Activated T-cell treated with anti-CD3 and anti-CD28 coated beads for 4 hours (primary cell): ENCODE results near the gene ZNF804A.

Experiments used
- DNase-seq: peaks from one replicate; pipeline ENCODE4 v3.0.0-alpha.2; 2020

The ZNF804A gene

DNA sequence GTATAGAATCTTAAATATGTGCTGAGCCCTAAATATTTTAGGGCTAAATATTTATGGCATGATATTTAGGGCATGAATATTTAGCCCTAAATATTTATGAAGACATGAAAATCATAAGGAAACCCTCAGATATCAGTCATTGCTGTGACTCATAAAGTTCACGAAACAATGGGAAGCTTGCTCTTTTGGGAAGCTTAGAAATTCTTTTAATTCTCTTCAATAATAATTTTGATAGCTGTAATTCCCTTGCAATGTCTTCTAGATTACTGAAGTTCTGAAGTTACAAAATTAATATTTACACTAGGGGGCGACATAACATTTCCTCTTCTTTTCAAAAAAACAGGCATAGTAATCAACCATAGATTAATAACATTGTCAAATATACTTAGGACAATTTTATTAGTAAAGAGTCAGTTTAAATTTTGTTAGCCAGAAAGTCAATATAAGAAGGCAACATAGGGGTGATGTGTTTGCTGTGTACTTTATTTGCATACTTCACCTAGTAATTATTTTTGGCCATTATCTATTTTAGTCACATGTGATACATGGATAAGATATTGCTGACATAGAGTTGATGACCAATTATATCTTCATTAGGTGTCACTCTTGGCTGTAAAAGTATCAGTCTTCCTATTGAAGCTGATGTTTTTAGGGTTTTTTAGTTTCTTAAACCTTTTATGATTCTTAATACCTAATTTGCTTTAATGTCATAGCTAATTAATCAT is 13.2 kb downstream of the ZNF804A start:
- no peak for DNase-seq

DNA sequence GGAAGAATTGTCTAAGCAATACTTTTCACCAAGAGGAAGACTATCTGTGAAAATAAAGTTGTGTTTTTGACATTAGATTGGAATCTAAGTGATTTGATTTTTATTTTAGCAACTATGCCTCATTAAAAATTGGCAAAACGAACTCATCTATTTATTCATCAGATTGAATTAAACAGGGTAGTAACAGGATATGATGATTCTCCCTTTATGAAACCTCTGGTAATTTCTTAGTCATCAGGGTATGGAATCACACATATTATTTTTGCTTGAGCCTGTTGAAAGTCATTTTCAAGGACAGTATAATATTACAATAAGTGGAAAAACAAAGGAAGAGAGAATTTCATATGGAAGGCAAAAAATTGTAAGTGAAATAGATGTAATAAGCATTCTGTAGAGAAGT is 22.0 kb downstream of the ZNF804A start:
- no peak for DNase-seq

DNA sequence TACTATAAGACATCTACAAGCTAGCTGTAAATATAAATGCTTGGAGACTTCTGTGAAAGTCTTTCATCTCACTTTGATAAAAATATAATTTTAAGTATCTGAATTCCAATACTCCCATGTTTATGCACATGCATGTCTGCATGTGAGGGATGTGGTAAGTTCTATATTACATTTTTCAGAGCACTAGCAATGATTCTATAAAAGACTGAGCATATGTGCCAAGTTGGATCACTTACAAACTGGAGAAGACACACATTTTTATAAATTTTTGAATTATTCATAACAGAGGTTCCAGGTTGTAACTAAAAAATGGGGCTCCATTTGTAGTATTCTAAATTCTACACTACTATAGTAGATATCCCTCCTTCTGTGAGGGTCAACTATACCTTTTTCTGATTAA is 26.0 kb downstream of the ZNF804A start:
- no peak for DNase-seq

DNA sequence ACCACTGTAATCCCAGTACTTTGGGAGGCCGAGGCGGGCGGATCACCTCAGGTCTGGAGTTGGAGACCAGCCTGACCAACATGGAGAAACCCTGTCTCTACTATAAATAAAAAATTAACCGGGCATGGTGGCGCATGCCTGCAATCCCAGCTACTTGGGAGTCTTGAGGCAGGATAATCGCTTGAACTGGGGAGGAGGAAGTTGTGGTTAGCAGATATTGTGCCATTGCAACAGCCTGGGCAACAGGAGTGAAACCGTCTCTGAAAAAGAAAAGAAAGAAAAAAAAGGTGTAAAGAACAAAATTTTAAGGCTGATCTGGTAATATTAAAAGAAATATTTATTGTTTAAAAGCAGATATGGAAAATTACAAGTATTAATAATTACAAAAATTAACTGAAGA is 29.7 kb downstream of the ZNF804A start:
- DNase-seq = no peak

DNA sequence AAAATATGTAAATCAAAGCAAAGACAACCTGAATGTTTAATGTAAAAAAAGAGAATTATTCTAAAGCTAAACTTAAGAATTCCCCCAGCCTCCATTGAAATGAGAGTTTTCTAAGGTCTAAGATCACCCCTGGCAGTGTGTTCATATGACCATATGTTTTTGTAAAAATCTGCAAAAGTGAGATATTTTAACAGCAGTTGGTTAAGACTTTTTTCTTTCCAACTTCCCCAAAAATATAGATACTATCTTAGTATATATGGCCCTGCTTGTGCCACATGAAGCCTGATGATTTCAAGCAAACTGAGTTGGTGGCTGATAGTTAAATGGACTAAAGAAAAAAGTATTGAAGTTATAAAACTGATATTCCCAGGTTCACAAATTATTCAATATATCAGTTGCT is 35.4 kb downstream of the ZNF804A start:
- DNase-seq = no peak

DNA sequence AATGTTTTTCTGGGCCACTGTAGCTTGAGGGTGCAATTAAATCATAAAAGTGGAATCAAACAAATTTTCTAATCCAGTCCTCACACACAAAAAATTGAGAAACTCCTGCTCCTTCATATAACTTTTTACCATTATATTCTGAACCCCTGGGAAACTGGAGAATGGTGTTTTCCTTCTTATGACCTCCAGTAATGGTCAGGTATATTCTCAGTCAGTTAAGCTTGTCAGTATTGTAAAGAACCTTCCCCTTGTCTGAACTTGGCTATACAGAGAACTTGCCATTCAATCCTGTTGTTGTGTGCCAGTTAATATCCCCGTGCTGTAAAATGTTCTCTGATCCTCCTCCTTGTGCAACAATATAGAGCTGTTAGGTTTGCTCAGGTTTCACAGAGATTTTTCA is 39.5 kb downstream of the ZNF804A start:
- DNase-seq = no peak

DNA sequence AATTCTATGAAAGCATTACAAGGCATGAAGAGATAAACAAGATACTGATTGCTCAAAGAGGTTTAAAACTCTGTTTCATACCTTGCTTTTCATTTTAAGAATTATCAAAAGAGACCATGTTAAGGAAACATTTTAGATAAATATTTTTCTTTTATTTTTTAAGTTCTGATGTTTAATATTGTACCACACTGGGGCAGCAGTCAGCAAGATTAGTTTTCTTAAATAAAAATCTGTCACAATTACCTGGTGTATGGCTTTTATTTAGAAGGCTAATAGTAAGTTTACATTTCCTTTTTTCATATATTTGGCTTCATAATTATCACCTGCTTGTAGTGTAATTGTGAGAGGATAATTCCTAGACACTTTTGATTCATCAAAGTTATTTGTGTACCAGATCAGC is 46.4 kb downstream of the ZNF804A start:
- no peak for DNase-seq

DNA sequence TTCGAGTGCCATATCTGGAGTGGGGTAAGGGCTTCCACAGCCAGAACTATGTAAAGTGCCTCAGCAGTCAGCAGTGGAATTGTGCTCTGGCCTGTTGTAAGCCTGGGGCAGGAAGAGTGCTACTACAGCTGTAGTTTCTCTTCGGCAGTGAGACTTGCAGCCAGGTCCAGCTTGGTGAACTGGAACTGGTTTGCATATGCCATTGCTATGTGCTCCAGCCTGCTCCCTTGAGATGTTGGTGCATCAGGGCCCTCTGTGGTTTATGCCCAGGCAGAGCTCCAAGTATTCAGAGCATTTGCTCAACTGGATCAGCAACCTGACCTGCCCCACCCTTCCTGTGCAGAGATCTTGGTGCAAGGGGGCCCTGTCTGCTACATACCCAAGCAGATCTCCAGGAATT is 47.8 kb downstream of the ZNF804A start:
- no peak for DNase-seq

DNA sequence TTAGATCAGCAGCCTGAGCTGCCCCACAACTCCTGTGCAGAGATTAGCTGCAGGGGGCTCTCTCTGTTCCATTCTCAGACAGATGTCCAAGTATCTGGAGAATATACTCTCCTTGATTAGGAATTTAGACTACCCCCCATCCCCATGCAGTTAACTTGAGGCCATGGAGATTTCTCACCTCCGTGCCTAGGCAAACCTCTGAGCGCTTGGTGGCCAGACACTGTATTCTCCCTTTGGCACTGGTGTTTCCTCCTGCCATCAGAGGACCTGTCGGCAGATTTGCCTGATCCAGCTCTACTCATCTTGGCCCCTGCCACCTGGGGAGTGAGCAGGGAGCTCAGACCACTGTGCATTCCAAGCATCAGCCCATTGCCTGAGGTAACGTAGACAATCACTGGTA is 48.3 kb downstream of the ZNF804A start:
- no peak for DNase-seq

DNA sequence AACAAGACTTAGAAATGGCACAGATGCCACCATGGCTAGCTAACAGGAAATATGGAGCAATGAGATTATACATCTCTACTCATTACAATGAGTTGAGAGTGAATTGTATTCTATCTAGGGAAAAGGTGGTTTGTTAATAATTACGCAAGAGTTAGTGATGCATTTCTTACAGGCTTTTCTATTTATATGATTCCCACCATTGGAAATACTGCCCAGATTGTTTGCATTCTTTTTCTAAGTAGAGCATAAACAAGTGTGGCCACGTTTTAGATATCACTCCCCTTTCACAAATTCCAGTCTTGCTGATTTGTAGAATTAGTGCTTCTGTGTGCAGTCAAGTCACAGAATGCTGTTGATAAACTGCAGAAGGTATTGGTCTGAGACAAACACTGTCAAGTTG is 56.6 kb downstream of the ZNF804A start:
- no peak for DNase-seq

DNA sequence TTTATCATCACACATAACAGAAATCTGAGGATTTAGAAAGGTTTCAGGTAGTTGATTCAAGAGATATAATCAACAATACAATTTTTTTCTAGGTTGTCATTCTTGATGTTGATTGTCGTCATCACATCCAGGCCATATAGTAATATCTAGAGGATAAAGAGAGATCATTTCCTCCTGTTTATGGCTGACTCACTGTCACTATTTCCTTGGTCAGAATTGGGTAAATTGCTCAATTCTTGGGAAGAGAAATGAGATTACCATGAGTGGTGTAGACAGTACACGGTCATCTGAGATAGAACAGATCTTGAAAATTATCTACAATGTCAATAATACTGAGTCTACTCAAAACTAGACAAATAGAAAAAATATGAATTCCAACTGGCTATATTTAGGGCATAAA is 78.8 kb downstream of the ZNF804A start:
- no peak for DNase-seq

DNA sequence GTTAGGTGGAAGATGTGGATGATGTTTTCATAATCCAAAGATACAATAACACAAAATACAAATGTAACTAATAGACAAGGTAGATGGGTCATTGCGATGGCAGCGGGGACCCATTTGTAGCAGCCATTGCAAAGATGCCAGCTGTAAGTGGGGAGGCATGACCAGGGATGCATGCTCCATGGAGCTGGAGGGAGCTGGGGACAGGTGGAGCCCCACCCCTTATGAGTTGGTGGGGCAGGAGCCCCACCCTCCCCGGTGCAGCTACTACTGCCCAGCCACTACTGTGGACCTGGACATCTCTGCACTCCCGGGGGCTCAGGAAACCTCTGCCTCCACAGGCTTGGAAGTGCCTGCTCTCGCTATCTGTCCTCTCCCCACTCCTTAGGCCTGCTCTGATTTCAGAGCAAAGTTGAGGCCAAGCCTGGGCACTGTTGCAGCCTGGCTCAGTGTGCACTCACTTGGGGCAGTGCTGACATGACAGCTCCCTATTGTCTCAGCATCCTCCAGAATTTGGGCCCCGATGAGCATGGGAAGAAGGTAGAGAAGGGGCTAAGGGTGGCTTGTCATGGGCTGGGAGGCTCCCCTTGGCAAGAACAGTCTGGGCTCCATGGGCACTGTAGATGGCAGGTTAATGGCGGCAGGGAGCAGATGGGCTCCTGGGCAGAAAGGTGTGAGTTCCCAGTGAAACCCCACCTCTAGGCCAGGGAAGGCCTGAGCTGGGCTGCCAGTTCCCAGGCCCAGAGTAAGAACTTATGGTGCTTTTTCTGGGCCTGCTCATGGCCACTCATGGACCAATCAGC is 81.1 kb downstream of the ZNF804A start:
- no peak for DNase-seq

DNA sequence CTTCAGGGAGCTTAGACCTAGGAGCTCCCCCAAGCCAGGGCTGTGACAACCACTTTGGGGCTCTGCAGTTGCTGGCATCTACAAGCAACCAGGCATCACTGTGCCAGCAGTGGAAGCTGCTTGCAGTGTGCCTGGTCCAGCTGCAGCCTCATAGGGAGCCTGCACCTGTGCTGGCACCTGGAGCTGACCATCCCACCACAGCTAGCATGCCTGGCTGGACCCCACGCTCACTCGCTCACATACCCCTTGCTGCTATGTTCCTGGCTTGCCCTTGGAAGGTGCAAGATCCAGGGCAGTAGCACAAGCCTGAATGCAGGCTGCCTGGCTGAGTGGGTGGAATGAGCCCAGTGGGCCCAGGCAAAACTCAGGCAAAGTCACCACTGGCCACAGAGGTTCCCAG is 82.5 kb downstream of the ZNF804A start:
- no peak for DNase-seq

DNA sequence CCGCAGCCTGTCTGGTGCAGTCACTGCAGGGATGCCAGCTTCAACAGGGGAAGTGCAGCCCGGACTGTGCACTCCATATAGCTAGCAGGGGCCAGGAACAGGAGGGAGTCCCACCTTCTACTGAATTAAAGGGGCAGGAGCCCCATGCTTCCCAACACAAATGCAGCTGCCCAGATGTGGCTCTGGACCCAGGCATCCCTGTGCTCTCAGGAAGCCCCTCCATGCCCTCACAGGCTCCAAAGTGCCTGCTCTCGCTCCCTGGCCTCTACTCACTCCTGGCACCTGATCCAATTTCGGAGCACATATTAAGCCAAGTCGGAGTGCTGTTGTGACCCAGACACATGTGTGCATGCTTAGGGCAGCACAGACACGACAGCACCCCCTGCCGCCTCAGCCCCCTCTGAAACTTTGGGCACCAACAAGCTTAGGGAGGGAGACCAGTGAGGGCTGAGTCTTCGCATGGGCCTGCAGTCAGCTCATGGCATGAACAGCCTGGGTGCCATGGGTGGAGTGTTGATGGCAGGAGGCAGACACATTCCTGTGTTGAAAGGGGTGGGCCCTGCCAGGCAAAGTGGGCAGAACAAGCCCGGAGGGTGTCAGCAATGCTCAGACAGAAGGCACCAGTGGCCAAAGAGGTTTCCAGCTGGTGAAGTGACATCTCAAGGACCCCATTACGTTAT is 83.5 kb downstream of the ZNF804A start:
- DNase-seq = no peak

DNA sequence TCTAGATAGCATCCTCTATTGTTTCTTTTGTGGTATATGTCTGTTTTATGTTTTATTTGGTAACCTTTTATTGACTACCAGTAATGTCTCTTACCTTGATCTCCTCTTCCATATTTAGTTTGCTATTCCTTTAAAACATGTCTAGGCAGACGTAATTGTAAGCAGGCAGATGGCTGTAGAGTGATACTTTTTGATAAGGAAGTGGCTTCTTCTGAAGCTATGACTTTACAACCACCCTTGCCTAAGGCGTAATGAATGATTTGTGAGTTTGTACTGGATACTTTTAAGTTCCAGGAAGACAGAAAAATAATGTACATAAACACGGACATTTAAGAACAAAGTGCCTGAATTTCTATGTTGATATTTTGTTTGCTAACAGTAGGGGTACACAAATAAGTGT is 85.6 kb downstream of the ZNF804A start:
- DNase-seq = no peak

DNA sequence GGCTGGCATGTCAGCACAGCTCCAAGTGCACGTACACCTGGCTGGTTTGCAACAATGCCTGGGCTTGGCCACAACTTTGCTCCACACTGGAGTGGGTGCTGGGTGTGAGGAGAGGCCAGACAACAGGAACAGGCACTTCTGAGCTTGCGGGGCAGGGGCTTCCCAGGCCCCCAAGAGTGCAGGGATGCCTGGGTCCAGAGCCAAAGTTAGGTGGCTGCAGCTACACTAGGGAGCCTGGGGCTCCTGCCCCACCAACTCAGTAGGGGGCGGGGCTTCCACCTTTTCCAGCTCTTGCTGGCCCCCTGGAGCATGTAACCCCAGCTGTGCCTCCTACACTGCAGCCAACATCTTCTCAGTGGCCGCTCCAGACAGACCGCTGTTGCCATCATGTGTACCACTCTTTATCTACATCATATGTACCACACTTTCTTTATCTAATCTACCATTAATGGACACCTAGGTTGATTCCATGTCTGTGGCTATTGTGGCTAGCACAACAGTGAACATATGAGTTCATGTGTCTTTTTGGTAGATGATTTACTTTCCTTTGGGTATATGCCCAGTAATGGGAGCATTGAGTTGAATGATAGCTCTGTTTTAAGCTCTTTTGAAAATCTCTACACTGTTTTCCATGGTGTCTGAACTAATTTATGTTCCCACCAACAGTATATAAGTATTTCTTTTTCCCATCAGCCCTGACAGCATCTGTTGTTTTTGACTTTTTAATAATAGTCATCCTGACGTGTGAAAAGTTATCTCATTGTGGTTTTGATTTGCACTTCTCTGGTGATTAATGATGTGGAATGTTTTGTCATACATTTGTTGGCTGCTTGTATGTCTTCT is 87.9 kb downstream of the ZNF804A start:
- DNase-seq = no peak

DNA sequence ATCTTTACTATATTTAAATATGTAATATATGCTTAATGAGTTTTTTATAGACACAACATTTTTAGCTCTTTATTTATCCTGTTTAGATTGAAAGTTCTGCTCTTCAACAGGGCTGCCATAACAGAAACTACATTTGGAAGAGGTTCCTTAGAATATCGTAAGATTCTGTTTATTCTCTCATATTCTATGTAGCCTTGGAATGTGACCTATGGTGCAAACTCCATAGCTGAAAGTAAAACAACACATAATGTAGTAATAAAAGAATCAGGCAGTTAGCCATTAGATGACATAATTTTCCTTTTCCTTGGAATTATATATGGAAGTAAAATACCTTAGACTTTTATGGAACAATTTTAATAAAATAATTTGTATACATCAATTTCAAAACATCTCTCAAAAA is 91.3 kb downstream of the ZNF804A start:
- DNase-seq = no peak

DNA sequence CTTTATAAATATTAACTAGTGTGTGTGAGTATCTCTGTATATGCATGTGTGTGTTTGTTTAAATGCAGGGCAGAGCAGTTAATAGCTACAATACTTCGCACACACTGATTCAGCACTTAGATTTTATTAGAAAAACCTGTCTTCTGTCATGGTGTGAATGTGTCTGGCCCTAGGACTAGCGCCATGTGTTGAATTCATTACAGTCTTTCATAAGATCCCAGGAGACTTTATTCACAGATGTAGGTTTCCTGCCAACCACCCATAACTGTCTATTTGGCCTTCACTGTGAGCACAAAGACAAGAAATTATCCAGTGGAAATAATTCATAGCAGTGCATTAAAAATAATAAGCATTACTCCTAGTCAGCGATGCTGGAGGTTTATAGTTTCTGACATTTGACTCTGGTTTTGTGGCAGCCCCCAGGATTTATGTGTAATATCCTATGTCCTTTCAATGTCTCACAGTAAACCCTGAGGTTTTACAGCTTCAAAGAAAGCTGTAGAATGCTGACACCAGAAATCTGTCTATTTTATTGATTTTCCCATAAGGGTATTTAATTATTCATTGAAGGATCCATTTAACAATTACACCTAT is 93.9 kb downstream of the ZNF804A start:
- DNase-seq = no peak

DNA sequence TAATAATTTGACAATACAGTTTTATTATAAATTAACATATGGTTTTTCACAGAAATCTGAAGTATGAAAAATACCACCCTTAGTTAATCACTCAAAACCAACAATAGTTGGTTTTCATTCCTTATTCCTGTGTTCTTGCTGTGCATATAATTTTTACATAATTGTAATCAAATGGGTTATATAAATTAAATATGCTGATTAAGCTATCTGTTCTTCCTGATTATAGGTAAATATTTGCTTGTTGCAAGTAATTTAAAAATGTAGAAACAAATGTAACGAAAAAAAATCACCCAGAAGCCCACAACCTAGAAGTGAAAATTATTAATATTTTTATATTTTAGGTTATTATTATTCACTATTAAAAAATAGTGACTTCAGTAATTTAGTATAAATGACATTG is 98.3 kb downstream of the ZNF804A start:
- no peak for DNase-seq

DNA sequence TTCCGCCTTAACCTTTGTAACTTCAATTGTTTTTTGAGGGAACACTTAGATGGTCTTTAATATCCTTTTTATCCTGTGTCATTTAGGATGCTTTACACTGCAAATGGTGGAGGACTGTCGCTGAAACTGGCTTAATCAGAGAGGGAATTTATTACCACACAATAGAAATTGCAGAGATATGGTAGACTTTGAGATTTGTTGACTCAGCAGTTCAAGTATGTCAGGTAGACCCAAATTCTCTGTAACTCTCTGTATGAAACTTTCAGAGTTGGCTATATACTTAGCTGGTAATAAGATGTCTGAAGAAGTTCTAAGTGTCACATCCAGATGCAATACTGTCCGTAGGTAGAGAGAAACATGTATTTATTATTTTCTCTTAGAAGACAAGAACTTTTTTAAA is 100.1 kb downstream of the ZNF804A start:
- no peak for DNase-seq

DNA sequence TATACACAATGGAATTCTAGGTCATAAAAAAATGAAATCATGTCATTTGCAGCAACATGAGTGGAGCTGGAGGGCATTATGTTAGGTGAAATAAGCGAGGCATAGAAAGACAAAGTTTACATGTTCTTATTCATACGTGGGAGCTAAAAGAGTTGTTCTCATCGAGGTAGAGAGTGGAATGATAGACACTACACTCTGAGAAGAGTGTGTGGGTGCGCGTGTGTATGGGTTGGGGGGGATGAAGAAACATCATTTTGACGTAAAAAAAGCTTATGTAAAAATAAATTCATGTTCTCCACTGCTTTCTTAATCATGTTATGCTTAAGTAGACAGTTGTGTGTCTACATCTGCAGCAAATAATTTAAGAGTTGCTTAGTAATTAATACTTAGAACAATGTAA is 123.6 kb downstream of the ZNF804A start:
- DNase-seq = no peak

DNA sequence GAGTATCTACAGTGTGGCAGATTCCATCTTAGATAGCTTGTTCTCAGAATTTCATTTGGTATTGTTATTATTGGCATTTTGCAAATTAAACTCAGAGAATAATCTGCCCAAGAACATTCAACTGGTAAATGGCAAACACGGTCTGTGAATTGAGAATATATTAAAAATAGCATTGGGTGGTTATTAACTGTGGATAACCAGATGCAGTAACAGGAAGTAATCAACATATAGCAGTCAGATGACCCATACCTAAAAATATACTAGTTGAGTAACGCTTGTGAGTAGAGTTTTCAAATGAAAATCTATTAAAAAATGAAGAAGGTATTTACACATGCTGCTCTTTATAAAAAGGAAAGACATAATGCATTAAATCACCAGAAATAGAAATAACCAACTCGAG is 129.5 kb downstream of the ZNF804A start:
- no peak for DNase-seq

DNA sequence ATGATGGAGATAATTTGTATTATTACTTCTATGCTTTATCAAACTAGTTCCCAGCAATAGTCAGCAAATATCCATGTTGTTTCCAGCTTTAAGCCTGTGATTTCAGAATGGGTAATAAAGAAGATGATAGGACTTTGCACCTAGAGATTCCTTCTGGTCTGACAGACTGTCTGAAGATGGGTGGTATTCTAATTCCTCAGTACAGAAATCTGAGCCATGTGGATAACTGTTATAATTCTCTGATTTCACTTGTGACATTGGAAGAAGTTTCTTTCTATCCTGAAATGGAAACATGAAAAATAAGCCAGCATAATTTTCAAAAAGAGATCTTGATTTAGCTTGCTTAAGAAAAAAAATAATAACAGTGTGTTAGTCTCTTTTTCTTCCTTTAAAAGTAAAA is 130.1 kb downstream of the ZNF804A start:
- no peak for DNase-seq
